Muscle of back (tissue), 11 donors: ENCODE results near the gene UBA7. TPM values are rescaled to one million over a fixed set of nuclear protein-coding genes. Genes with fewer than 3 reads are reported as not detected.
"Not testable (repeated sequence)": the region's sequence is repeated elsewhere in the genome, so short reads cannot be mapped to it uniquely, and the experiment has no call there.

ENCODE experiments used
- DNase-seq, 3 donors: peaks; one replicate each; pipeline versions ENCODE4 v3.0.0 to v3.0.0-alpha.2; 2013
- polyA plus RNA-seq, 10 donors: library from polyadenylated mRNA; unstranded; fragments of 120-200 nt; gene quantifications; one replicate each; pipeline ENCODE4 v1.2.1, GENCODE V29; 2013; ENCODE audit not compliant: insufficient read length in 10 of 10

UBA7 gene
- polyA plus RNA-seq, 10 donors, result 14.2 to 29.2 (median 22.1) TPM

- DNase-seq, result no peak
These were observed 26.2 kb downstream of the UBA7 start for GRCh38 chr3:49787536-49787935.

GRCh38 chr3:49787182-49787464, 26.6 kb downstream of the UBA7 start:
- DNase-seq, result peak in 1 of 3 donors; percentile 63

GRCh38 chr3:49786357-49787181, 27.2 kb downstream of the UBA7 start, which contains the start of gene IP6K1:
Gene IP6K1, minus strand, starts transcription at chr3:49786542. Its CDS starts 38,502 bp downstream, at chr3:49748040.
- peak; percentile 100 for DNase-seq

GRCh38 chr3:49785565-49786356, 28.0 kb downstream of the UBA7 start:
- peak in 1 of 3 donors; percentile 41 for DNase-seq

GRCh38 chr3:49782277-49782676, 31.5 kb downstream of the UBA7 start:
- DNase-seq, result not testable (repeated sequence)

GRCh38 chr3:49781415-49782199, 32.1 kb downstream of the UBA7 start:
- no peak for DNase-seq

GRCh38 chr3:49780975-49781365, 32.8 kb downstream of the UBA7 start:
- not testable (repeated sequence) for DNase-seq

GRCh38 chr3:49780080-49780974, 33.4 kb downstream of the UBA7 start:
- DNase-seq, result no peak

- DNase-seq, result no peak
These were observed 34.2 kb downstream of the UBA7 start for GRCh38 chr3:49779358-49780079.

- DNase-seq, result not testable (repeated sequence)
These were observed 37.7 kb downstream of the UBA7 start for GRCh38 chr3:49776101-49776500.

- DNase-seq, result no peak
These were observed 38.2 kb downstream of the UBA7 start for GRCh38 chr3:49775538-49775937.

GRCh38 chr3:49772703-49773102, 41.0 kb downstream of the UBA7 start:
- DNase-seq, result no peak

GRCh38 chr3:49771340-49771938, 42.3 kb downstream of the UBA7 start:
- DNase-seq, result no peak

- DNase-seq, result no peak
These were observed 43.8 kb downstream of the UBA7 start for GRCh38 chr3:49769926-49770325.

GRCh38 chr3:49769286-49769915, 44.4 kb downstream of the UBA7 start:
- no peak for DNase-seq

GRCh38 chr3:49763981-49764380, 49.8 kb downstream of the UBA7 start:
- DNase-seq, result no peak

- DNase-seq, result no peak
These were observed 52.1 kb downstream of the UBA7 start for GRCh38 chr3:49761661-49762060.

GRCh38 chr3:49759226-49759625, 54.5 kb downstream of the UBA7 start:
- DNase-seq, result no peak

- DNase-seq, result no peak
These were observed 56.6 kb downstream of the UBA7 start for GRCh38 chr3:49757197-49757596.

GRCh38 chr3:49756036-49756435, 57.7 kb downstream of the UBA7 start:
- DNase-seq, result no peak
